GM12865 (cell line): ENCODE measurements around the gene PAX1.

Experiments
- DNase-seq: peaks from one replicate; pipeline ENCODE4 v3.0.0; 2010; ENCODE audit warnings: low read depth
- H3K4me3 ChIP-seq: 2 replicates; pipeline ENCODE4 v1.5.1; 2011; ENCODE audit warnings: mild to moderate bottlenecking, low read depth, low read length, control low read depth
- CTCF ChIP-seq: IDR thresholded peaks from 2 replicates; pipeline ENCODE4 v1.5.1; 2011; ENCODE audit warnings: low read length, control low read depth, low read depth, inconsistent platforms; ENCODE audit not compliant: insufficient read depth; ENCODE audit errors: missing control alignments

Gene PAX1

GRCh38 chr20:21713470-21713869 is 8.0 kb downstream of the PAX1 start:
- no peak for DNase-seq
- H3K4me3 ChIP-seq, result no peak overlapping the region
- TF ChIP-seq CTCF, result no peak

DNA sequence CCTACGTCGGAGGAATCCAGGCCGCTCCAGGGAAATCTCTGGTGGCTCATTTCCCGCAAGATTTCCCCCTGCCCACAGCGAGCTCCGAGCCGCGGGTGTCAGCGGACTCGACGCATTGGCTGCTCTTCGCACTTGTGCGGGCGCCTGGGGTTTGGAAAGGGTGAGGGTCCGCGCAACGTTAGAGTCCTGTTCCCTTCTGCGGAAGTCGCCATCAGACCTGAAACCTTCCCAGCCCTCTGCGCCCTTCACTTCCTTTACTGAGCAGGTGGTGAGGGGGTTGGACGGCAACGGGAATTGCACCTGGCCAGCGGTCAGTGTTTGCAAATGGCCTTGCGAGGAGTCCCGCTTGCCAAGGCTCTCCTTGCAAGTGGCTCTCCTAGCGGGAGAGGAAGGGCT is 8.4 kb downstream of the PAX1 start:
- H3K4me3 ChIP-seq, result no peak overlapping the region
- DNase-seq, result no peak
- TF ChIP-seq CTCF, result no peak

- no peak for TF ChIP-seq CTCF
- DNase-seq, result no peak
- no peak overlapping the region for H3K4me3 ChIP-seq
These were observed 9.1 kb downstream of the PAX1 start for GRCh38 chr20:21714297-21715192.

DNA sequence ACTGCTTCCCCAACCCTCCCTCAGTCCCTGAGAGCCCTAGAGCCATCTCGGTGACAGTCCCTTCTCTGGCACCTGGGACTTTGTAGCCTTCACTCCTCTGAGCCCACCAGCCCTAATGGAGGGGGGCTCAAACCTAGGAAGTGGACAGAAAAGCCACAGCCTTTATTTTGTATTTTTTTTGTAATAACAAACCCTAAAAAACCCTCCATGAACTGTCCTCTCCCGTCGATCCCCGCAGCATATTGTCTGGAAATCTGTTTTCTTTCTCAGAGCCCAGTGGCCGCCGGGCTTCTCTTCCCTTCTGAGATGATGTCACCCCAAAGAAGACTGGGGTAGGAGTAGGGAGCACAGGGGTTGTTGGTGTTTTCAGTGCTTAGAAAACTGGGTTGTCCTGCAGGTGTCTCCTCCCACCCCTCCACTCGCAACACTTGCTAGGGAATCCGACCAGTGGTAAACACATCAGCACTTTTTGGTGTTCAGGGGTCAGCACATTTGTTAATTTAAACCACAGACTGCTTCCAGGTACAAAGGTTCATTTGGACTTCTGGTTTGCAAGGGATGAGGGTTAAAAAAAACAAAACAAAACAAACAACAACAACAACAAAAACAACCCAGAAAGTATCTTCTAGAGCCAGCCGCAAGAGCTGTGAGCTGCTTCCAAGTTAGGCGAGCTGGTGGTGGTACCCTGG is 9.9 kb downstream of the PAX1 start:
- no peak for TF ChIP-seq CTCF
- no peak for DNase-seq
- H3K4me3 ChIP-seq, result no peak overlapping the region

- no peak overlapping the region for H3K4me3 ChIP-seq
- DNase-seq, result peak; percentile 70
- TF ChIP-seq CTCF, result peak; percentile 75
These were observed 14.2 kb downstream of the PAX1 start for GRCh38 chr20:21719592-21720214.

DNA sequence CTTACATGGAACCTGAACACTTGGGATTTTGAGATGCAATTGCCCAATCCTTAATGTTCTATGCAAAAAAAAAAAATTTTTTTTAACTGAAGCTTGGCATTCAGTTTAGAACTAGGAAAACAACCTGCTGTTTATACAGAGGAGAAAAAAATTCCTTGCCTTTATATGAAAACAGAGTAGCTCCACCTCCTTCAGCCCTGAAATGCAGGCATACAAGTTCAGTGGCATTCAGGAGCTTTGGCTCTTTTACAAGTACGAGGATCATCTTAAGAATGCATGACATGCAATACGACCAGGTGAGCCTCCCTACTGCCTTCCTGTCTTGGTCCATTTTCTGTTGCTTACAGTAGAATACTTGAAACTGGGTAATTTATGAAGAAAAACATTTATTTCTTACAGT is 20.4 kb downstream of the PAX1 start:
- no peak for TF ChIP-seq CTCF
- H3K4me3 ChIP-seq, result no peak overlapping the region
- DNase-seq, result no peak
